ENCODE data around the gene LYST.

The LYST gene

DNA sequence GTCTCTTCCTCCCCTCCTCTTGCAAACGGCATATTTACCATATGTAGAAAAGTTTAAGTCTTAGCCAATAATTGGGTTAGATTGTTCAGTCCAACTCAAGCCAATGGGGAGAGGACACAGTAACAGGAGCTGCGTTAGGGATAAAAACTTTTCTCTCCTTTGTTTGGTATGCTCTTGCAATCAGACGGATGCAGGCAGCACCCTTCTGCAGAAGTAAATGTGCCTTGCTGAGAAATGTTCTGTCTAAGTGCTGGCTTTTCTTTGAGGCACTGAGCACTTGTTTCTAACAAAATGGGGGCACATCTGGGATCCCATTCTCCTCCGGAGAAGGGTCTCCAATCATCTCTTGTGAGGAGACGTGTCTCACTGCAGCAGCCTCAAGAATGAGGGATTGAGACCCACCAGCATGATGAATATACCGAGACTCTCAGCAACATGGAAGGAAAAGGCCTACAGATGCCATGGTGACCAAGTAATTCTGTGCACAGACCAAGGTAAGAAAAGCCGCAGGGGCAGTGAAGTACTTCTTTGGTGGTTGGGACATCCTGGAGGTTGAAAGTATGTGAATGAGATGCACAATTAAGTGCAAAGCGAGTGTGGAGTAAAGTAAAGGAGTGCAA is 196.4 kb downstream of the LYST start:
- Histone ChIP-seq H3K9ac (ENCODE audit: low read length) (no peak overlapping the region), H3K27me3 (ENCODE audit: insufficient read depth, low read length) (no peaks in the 10 kb centered on the region), H2AFZ (ENCODE audit: low read length) (no peak overlapping the region), H3K4me3 (ENCODE audit: low read depth, low read length, poor library complexity, severe bottlenecking) (no peak overlapping the region), H3K9me3 (ENCODE audit: low read length) (peaks cover 17% of the 10 kb centered on the region), H3K4me1 (ENCODE audit: insufficient read depth, low read length, severe bottlenecking) (no peaks in the 10 kb centered on the region), H3K79me2 (ENCODE audit: insufficient read depth, low read length) (no peaks in the 10 kb centered on the region), H3K4me2 (ENCODE audit: low read length) (no peak overlapping the region), H4K20me1 (ENCODE audit: insufficient read depth, low read length) (no peaks in the 10 kb centered on the region), H3K9me2 (ENCODE audit: low read depth, low read length) (no peaks in the 10 kb centered on the region), H3F3A (ENCODE audit: insufficient read depth, low read length) (no peaks in the 10 kb centered on the region), H3K27ac (ENCODE audit: low read depth, low read length, poor library complexity, severe bottlenecking) (no peak overlapping the region), H3K36me3 (ENCODE audit: insufficient read depth, low read length) (no peaks in the 10 kb centered on the region; the same call in 1 of the 2 replicates)
- TF ChIP-seq, protein P1, sequence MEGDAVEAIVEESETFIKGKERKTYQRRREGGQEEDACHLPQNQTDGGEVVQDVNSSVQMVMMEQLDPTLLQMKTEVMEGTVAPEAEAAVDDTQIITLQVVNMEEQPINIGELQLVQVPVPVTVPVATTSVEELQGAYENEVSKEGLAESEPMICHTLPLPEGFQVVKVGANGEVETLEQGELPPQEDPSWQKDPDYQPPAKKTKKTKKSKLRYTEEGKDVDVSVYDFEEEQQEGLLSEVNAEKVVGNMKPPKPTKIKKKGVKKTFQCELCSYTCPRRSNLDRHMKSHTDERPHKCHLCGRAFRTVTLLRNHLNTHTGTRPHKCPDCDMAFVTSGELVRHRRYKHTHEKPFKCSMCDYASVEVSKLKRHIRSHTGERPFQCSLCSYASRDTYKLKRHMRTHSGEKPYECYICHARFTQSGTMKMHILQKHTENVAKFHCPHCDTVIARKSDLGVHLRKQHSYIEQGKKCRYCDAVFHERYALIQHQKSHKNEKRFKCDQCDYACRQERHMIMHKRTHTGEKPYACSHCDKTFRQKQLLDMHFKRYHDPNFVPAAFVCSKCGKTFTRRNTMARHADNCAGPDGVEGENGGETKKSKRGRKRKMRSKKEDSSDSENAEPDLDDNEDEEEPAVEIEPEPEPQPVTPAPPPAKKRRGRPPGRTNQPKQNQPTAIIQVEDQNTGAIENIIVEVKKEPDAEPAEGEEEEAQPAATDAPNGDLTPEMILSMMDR (IDR thresholded peaks at IDR 0.05; ENCODE audit: low read length) = no peak
- no peak for TF ChIP-seq EZH2 (IDR thresholded peaks at IDR 0.05; ENCODE audit: borderline replicate concordance, low read length)

DNA sequence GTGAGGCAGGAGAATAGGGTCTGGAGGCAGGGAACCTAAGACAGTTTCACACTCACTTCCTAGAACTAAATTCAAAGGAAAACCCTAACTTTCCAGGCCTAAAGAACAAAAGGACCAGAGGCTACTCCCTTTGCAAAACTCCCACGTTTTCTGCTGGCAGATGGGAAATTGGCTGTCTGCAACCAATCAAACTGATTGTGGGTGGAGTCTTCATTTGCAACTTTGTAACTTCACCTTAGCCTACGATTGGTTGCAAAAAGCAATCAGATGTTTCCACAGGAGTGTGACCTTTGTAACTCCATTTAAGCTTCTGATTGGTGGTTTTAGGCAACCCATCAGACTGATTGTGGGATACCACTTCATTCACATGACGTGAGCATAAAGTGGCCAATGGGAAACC is 197.4 kb downstream of the LYST start:
- Histone ChIP-seq H4K20me1 (ENCODE audit: insufficient read depth, low read length) (no peaks in the 10 kb centered on the region), H2AFZ (ENCODE audit: low read length) (no peak overlapping the region), H3K79me2 (ENCODE audit: insufficient read depth, low read length) (no peaks in the 10 kb centered on the region)

DNA sequence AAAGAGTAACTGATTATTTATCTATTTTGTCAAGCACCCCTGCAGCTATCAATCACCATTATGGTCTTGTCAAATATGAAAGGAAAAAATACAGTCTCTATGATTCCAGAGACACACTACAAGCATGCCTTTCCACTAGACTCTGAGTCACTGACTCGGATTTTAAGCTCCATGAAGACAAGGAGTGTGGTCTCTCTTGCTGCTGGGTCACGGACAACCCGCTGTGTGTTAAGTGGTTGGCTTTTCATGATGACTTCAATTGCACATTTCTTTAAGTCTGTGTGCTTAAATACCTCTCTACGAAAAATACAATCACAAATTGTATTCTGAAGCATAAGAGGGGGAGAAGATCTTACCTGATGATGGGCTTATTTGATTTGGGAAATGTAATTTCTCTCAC is 203.1 kb downstream of the LYST start:
- no peaks in the 10 kb centered on the region for H3F3A ChIP-seq (ENCODE audit: insufficient read depth, low read length)
- no peak overlapping the region for H2AFZ ChIP-seq (ENCODE audit: low read length)
- no peaks in the 10 kb centered on the region for H3K4me1 ChIP-seq (ENCODE audit: insufficient read depth, low read length, severe bottlenecking)
- H4K20me1 ChIP-seq (ENCODE audit: insufficient read depth, low read length) = no peaks in the 10 kb centered on the region
- TF ChIP-seq, protein P1 (IDR thresholded peaks at IDR 0.05; ENCODE audit: low read length) = no peak
- TF ChIP-seq EZH2 (IDR thresholded peaks at IDR 0.05; ENCODE audit: borderline replicate concordance, low read length) = no peak
- no peaks in the 10 kb centered on the region for H3K36me3 ChIP-seq (ENCODE audit: insufficient read depth, low read length)
- H3K4me3 ChIP-seq (ENCODE audit: low read depth, low read length, poor library complexity, severe bottlenecking) = no peak overlapping the region
- no peak overlapping the region for H3K4me2 ChIP-seq (ENCODE audit: low read length)
- no peak overlapping the region for H3K27ac ChIP-seq (ENCODE audit: low read depth, low read length, poor library complexity, severe bottlenecking)
- H3K27me3 ChIP-seq (ENCODE audit: insufficient read depth, low read length) = no peaks in the 10 kb centered on the region
- H3K9ac ChIP-seq (ENCODE audit: low read length) = no peak overlapping the region
- H3K79me2 ChIP-seq (ENCODE audit: insufficient read depth, low read length) = no peaks in the 10 kb centered on the region
- H3K9me2 ChIP-seq (ENCODE audit: low read depth, low read length) = no peaks in the 10 kb centered on the region
- no peaks in the 10 kb centered on the region for H3K9me3 ChIP-seq (ENCODE audit: low read length)

More for the DNA sequence above, 197.4 kb downstream of the LYST start:
- H3K9ac ChIP-seq (ENCODE audit: low read length) = no peak overlapping the region
- TF ChIP-seq, protein P1 (IDR thresholded peaks at IDR 0.05; ENCODE audit: low read length) = no peak
- no peak for TF ChIP-seq EZH2 (IDR thresholded peaks at IDR 0.05; ENCODE audit: borderline replicate concordance, low read length)
- H3K9me2 ChIP-seq (ENCODE audit: low read depth, low read length) = no peaks in the 10 kb centered on the region
- no peaks in the 10 kb centered on the region for H3K4me1 ChIP-seq (ENCODE audit: insufficient read depth, low read length, severe bottlenecking)
- no peak overlapping the region for H3K4me3 ChIP-seq (ENCODE audit: low read depth, low read length, poor library complexity, severe bottlenecking)
- no peaks in the 10 kb centered on the region; the same call in 1 of the 2 replicates for H3K36me3 ChIP-seq (ENCODE audit: insufficient read depth, low read length)
- no peaks in the 10 kb centered on the region for H3F3A ChIP-seq (ENCODE audit: insufficient read depth, low read length)
- H3K9me3 ChIP-seq (ENCODE audit: low read length) = peaks cover 17% of the 10 kb centered on the region
- no peak overlapping the region for H3K4me2 ChIP-seq (ENCODE audit: low read length)
- no peaks in the 10 kb centered on the region for H3K27me3 ChIP-seq (ENCODE audit: insufficient read depth, low read length)
- H3K27ac ChIP-seq (ENCODE audit: low read depth, low read length, poor library complexity, severe bottlenecking) = no peak overlapping the region

Data from OCI-LY1 (cell line).